Choroid plexus epithelial cell (primary cell): Measurements from ENCODE around the gene ARMH4.
"Not testable (repeated sequence)": the region's sequence is repeated elsewhere in the genome, so short reads cannot be mapped to it uniquely, and the experiment has no call there.

Experiments
- DNase-seq: peaks from one replicate; pipeline ENCODE4 v3.0.0-alpha.2; 2010; ENCODE audit warnings: low read depth
- H3K4me3 ChIP-seq: 2 replicates; pipeline ENCODE4 v1.5.1; 2011; ENCODE audit warnings: low read depth, mild to moderate bottlenecking, control low read depth, low read length, moderate library complexity
- TF ChIP-seq, protein P1 (sequence below): conservative IDR thresholded peaks from 2 replicates; pipeline ENCODE4 v1.5.1; 2011; ENCODE audit warnings: low read depth, mild to moderate bottlenecking, control low read depth, inconsistent platforms, low read length, moderate library complexity

The ARMH4 gene

GRCh38 chr14:58131386-58131785 is 20.6 kb downstream of the ARMH4 start:
- H3K4me3 ChIP-seq: no peak overlapping the region
- DNase-seq: peak; percentile 40
- TF ChIP-seq, protein P1, sequence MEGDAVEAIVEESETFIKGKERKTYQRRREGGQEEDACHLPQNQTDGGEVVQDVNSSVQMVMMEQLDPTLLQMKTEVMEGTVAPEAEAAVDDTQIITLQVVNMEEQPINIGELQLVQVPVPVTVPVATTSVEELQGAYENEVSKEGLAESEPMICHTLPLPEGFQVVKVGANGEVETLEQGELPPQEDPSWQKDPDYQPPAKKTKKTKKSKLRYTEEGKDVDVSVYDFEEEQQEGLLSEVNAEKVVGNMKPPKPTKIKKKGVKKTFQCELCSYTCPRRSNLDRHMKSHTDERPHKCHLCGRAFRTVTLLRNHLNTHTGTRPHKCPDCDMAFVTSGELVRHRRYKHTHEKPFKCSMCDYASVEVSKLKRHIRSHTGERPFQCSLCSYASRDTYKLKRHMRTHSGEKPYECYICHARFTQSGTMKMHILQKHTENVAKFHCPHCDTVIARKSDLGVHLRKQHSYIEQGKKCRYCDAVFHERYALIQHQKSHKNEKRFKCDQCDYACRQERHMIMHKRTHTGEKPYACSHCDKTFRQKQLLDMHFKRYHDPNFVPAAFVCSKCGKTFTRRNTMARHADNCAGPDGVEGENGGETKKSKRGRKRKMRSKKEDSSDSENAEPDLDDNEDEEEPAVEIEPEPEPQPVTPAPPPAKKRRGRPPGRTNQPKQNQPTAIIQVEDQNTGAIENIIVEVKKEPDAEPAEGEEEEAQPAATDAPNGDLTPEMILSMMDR: peak; percentile 17

DNA sequence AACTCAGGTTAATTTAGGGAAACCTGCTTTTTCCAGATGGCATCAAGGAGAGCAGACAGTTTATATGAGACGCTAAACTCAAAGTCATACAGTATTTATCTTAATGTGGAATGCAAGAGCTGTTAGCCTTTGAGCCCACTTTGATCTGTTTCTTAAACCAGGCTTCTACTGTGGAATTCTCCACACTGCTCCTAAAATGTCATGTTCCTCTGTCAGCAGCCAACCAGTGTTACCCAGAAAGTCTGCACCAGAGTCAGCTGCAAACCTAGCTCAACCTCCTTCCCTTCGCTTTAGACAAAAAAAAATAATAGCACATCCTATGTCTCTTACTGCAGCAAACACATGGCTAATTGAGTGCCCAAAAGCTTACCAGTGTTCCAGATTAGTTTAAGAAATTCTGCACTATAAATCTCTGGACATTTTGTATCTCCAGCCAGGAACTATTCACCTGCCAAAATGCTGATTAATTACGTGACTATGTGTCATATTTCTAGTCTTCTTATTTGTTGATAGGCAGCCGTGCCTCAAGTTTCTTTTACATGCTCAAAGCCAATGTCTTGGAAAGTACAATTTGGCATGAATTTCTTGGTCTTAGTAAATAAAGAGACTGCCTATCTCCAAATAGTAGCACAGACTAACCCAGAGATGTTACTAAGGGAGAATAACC is 21.8 kb downstream of the ARMH4 start:
- H3K4me3 ChIP-seq: no peak overlapping the region
- TF ChIP-seq, protein P1: no peak
- no peak for DNase-seq

GRCh38 chr14:58129208-58129607 is 22.8 kb downstream of the ARMH4 start:
- H3K4me3 ChIP-seq: no peak overlapping the region
- DNase-seq: no peak
- TF ChIP-seq, protein P1: no peak

- TF ChIP-seq, protein P1: no peak
- no peak for DNase-seq
- no peak overlapping the region for H3K4me3 ChIP-seq
These were observed 23.6 kb downstream of the ARMH4 start for GRCh38 chr14:58128416-58128815.

- DNase-seq, H3K4me3 ChIP-seq: not testable (repeated sequence)
These were observed 29.5 kb downstream of the ARMH4 start for GRCh38 chr14:58122546-58122945.

- no peak for DNase-seq
- TF ChIP-seq, protein P1: no peak
- no peak overlapping the region for H3K4me3 ChIP-seq
These were observed 30.4 kb downstream of the ARMH4 start for GRCh38 chr14:58121530-58122186.

- H3K4me3 ChIP-seq: no peak overlapping the region
- TF ChIP-seq, protein P1: no peak
These were observed 32.6 kb downstream of the ARMH4 start for GRCh38 chr14:58119381-58119780.

More at GRCh38 chr14:58119381-58119780, 32.6 kb downstream of the ARMH4 start:
- no peak for DNase-seq
